ENCODE data around the gene FRMD4A.
"Not testable (repeated sequence)": the region's sequence is repeated elsewhere in the genome, so short reads cannot be mapped to it uniquely, and the experiment has no call there.

The FRMD4A gene

GRCh38 chr10:13767676-13768178 is 563.0 kb downstream of the FRMD4A start:
- no peak for DNase-seq

GRCh38 chr10:13767148-13767547 is 563.6 kb downstream of the FRMD4A start:
- not testable (repeated sequence) for DNase-seq

GRCh38 chr10:13765641-13766341 is 564.9 kb downstream of the FRMD4A start:
- no peak for DNase-seq

GRCh38 chr10:13761490-13762091 is 569.1 kb downstream of the FRMD4A start:
- no peak for DNase-seq

GRCh38 chr10:13759168-13759567 is 571.6 kb downstream of the FRMD4A start:
- DNase-seq, result no peak

GRCh38 chr10:13758756-13759155 is 572.0 kb downstream of the FRMD4A start:
- no peak for DNase-seq

- DNase-seq, result no peak
Measured at GRCh38 chr10:13758312-13758711, 572.4 kb downstream of the FRMD4A start.

GRCh38 chr10:13754277-13754676 is 576.4 kb downstream of the FRMD4A start:
- no peak for DNase-seq

GRCh38 chr10:13751191-13751764 is 579.4 kb downstream of the FRMD4A start:
- DNase-seq, result no peak

- DNase-seq, result no peak
Measured at GRCh38 chr10:13750299-13751190, 580.2 kb downstream of the FRMD4A start.

GRCh38 chr10:13745271-13745670 is 585.5 kb downstream of the FRMD4A start:
- DNase-seq, result no peak

GRCh38 chr10:13743963-13744362 is 586.8 kb downstream of the FRMD4A start:
- DNase-seq, result no peak

GRCh38 chr10:13743101-13743693 is 587.5 kb downstream of the FRMD4A start:
- DNase-seq, result no peak

GRCh38 chr10:13741438-13741837 is 589.3 kb downstream of the FRMD4A start:
- DNase-seq, result no peak

- no peak for DNase-seq
Measured at GRCh38 chr10:13740461-13740860, 590.3 kb downstream of the FRMD4A start.

GRCh38 chr10:13739183-13739582 is 591.5 kb downstream of the FRMD4A start:
- DNase-seq, result no peak

GRCh38 chr10:13736506-13736905 is 594.2 kb downstream of the FRMD4A start:
- no peak for DNase-seq

- no peak for DNase-seq
Measured at GRCh38 chr10:13734151-13734550, 596.6 kb downstream of the FRMD4A start.

GRCh38 chr10:13733071-13733470 is 597.7 kb downstream of the FRMD4A start:
- no peak for DNase-seq

- no peak for DNase-seq
Measured at GRCh38 chr10:13732465-13732881, 598.3 kb downstream of the FRMD4A start.

GRCh38 chr10:13731799-13732198 is 598.9 kb downstream of the FRMD4A start:
- no peak for DNase-seq

- DNase-seq, result no peak
Measured at GRCh38 chr10:13730956-13731355, 599.8 kb downstream of the FRMD4A start.

GRCh38 chr10:13730306-13730652 is 600.4 kb downstream of the FRMD4A start:
- no peak for DNase-seq
